Stomach (tissue), 4 donors: ENCODE results near the gene C1QL1.

Experiments
- EP300 ChIP-seq: sonication (generic); formaldehyde crosslinking; IDR thresholded peaks from one replicate; pipeline ENCODE4 v1.6.1; 2017; ENCODE audit warnings: antibody characterized with exemption
- POLR2A ChIP-seq, 4 donors: fragments of 450-650 bp; IDR thresholded peaks; one replicate each; pipeline ENCODE4 v1.6.1; 2016; ENCODE audit warnings: antibody characterized with exemption in 4 of 4, control low read depth in 2 of 4, mild to moderate bottlenecking in 1 of 4, moderate library complexity in 1 of 4
- TF ChIP-seq, protein P1 (sequence below), 7 experiments: fragments of 450-650 bp in 4 of 7; fragments of 200-600 bp in 3 of 7; sonication (generic) in 3 of 7; IDR thresholded peaks; one replicate each; pipeline ENCODE4 v1.5.1; 2016 to 2019; ENCODE audit warnings: antibody characterized with exemption in 7 of 7, control low read depth in 2 of 7, mild to moderate bottlenecking in 1 of 7

DNA sequence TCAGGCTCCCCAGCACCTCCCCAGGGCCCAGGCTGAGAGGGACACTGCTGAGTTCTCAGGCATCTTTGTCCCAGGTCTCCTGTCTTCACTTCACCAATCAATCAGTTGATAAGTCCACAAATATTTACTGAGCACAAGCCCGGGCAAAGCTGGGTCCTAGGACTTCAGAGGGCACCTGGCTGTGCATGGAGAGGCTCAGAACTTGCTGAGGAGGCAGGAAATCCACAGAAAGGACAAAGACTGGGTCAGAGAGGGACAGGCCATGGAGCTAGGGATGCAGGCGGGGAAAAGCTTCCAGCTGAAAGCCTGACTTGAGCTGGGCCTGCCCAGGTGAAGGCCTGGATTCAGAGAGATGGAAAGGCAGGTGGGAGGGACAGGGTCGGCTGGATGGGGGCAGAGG lies 33.2 kb upstream of the C1QL1 start:
- TF ChIP-seq, protein P1, sequence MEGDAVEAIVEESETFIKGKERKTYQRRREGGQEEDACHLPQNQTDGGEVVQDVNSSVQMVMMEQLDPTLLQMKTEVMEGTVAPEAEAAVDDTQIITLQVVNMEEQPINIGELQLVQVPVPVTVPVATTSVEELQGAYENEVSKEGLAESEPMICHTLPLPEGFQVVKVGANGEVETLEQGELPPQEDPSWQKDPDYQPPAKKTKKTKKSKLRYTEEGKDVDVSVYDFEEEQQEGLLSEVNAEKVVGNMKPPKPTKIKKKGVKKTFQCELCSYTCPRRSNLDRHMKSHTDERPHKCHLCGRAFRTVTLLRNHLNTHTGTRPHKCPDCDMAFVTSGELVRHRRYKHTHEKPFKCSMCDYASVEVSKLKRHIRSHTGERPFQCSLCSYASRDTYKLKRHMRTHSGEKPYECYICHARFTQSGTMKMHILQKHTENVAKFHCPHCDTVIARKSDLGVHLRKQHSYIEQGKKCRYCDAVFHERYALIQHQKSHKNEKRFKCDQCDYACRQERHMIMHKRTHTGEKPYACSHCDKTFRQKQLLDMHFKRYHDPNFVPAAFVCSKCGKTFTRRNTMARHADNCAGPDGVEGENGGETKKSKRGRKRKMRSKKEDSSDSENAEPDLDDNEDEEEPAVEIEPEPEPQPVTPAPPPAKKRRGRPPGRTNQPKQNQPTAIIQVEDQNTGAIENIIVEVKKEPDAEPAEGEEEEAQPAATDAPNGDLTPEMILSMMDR (IDR thresholded peaks at IDR 0.05): no peak
- no peak for TF ChIP-seq POLR2A (IDR thresholded peaks at IDR 0.05)
- TF ChIP-seq EP300: no peak
